Panc1 (cell line): Measurements from ENCODE around the gene ICAM4. TPM values are rescaled to one million over a fixed set of nuclear protein-coding genes. Genes with fewer than 3 reads are reported as not detected.
A peak's percentile ranks its signal among the peaks of the same experiment; 100 is the strongest.
"Not testable (repeated sequence)": the region's sequence is repeated elsewhere in the genome, so short reads cannot be mapped to it uniquely, and the experiment has no call there.

Experiments used
- ATAC-seq: fragments of 200-7000 bp; cut with Tn5 transposase; 2 replicates; pipeline ENCODE4 v1.9.1; 2020; ENCODE audit warnings: mild to moderate bottlenecking, moderate library complexity
- BruUV-seq: library from RNA; stranded (reverse); fragments of 400-500 nt; replicated peaks from 2 replicates; lab custom pipeline; 2021; lab: Mats Ljungman, UMichigan
- CTCF ChIA-PET: fragments of 300-600 bp; sonication (Branson Sonifier 250); formaldehyde crosslinking; loops from one replicate; lab custom pipeline; 2022; ENCODE audit warnings: antibody characterized with exemption; lab: Charles Lee
- POLR2A ChIA-PET: fragments of 300-600 bp; sonication (Branson Sonifier 250); formaldehyde crosslinking; loops from one replicate; lab custom pipeline; 2022; ENCODE audit warnings: antibody characterized with exemption; lab: Charles Lee
- DNase-seq: peaks from one replicate; pipeline ENCODE4 v3.0.0-alpha.2; 2010; ENCODE audit warnings: low read depth, low spot score
- H3K27ac ChIP-seq: 2 replicates; pipeline ENCODE4 v1.5.1; 2011; ENCODE audit warnings: mild to moderate bottlenecking, low read length, inconsistent platforms
- H3K27me3 ChIP-seq: fragments of 200-500 bp; sonication (Bioruptor generic); 2 replicates; pipeline ENCODE4 v1.6.0; 2014; ENCODE audit warnings: low read length, inconsistent platforms; ENCODE audit not compliant: control insufficient read depth, insufficient read depth
- H3K36me3 ChIP-seq: fragments of 200-500 bp; sonication (Bioruptor generic); 2 replicates; pipeline ENCODE4 v1.5.1; 2014; ENCODE audit warnings: inconsistent platforms, mild to moderate bottlenecking, low read length, moderate library complexity; ENCODE audit not compliant: control insufficient read depth, insufficient read depth
- H3K4me1 ChIP-seq: 2 replicates; pipeline ENCODE4 v1.5.1; 2011; ENCODE audit warnings: inconsistent platforms, mild to moderate bottlenecking, low read length, moderate library complexity; ENCODE audit not compliant: control insufficient read depth, insufficient read depth
- H3K4me3 ChIP-seq, 2 experiments: 2 replicates each; pipeline ENCODE4 v1.5.1; 2011 to 2012; ENCODE audit warnings: low read depth in 2 of 2, low read length in 2 of 2, mild to moderate bottlenecking in 2 of 2, inconsistent platforms in 1 of 2, moderate library complexity in 1 of 2
- H3K9me3 ChIP-seq: fragments of 200-500 bp; sonication (Bioruptor generic); 2 replicates; pipeline ENCODE4 v1.5.1; 2014; ENCODE audit warnings: low read depth, mild to moderate bottlenecking, inconsistent platforms, low read length, moderate library complexity; ENCODE audit not compliant: control insufficient read depth, insufficient read depth
- POLR2AphosphoS5 ChIP-seq: IDR thresholded peaks from 2 replicates; pipeline ENCODE4 v1.6.1; 2012; ENCODE audit warnings: mild to moderate bottlenecking, low read depth, low read length, moderate library complexity
- SIN3A ChIP-seq: IDR thresholded peaks from 2 replicates; pipeline ENCODE4 v1.6.1; 2012; ENCODE audit warnings: low read depth, mild to moderate bottlenecking, low read length, moderate library complexity, borderline replicate concordance; ENCODE audit not compliant: insufficient read depth
- TCF7L2 ChIP-seq: IDR thresholded peaks from 2 replicates; pipeline ENCODE4 v1.6.1; 2011; ENCODE audit warnings: mild to moderate bottlenecking, low read depth, low read length, inconsistent platforms
- in situ Hi-C: cut with HindIII; loops from 2 replicates; pipeline ENCODE4 v1.10.0; 2016; ENCODE audit warnings: low sequenced_read_pairs, low pct_unique_long_range_greater_than_20kb
- intact Hi-C: fragments of 100-400 bp; cut with micrococcal nuclease; formaldehyde crosslinking; loops from one replicate; pipeline ENCODE4 v1.10.0; 2022; ENCODE audit not compliant: unreplicated experiment
- total RNA-seq: library from RNA; stranded (reverse); gene quantifications from one replicate; pipeline ENCODE4 v1.2.1, GENCODE V29; 2021; ENCODE audit not compliant: unreplicated experiment
- TF ChIP-seq, protein P1 (sequence below): fragments of 450-650 bp; IDR thresholded peaks from 2 replicates; pipeline ENCODE4 v1.5.1; 2017; ENCODE audit warnings: mild to moderate bottlenecking
- TF ChIP-seq, protein P2 (sequence below), 2 experiments: IDR thresholded peaks; 2 replicates each; pipeline ENCODE4 v1.6.1; 2011 to 2012; ENCODE audit warnings: low read depth in 2 of 2, control low read depth in 1 of 2, low read length in 1 of 2, mild to moderate bottlenecking in 1 of 2, moderate library complexity in 1 of 2; ENCODE audit not compliant: insufficient read depth in 1 of 2

Gene ICAM4
- total RNA-seq, 1 experiment from 2014 or later = 2.8 TPM

GRCh38 chr19:10238172-10238783, 48.5 kb upstream of the ICAM4 start:
- no peak for TF ChIP-seq POLR2AphosphoS5
- TF ChIP-seq TCF7L2 = no peak
- TF ChIP-seq SIN3A = no peak
- TF ChIP-seq, protein P1, sequence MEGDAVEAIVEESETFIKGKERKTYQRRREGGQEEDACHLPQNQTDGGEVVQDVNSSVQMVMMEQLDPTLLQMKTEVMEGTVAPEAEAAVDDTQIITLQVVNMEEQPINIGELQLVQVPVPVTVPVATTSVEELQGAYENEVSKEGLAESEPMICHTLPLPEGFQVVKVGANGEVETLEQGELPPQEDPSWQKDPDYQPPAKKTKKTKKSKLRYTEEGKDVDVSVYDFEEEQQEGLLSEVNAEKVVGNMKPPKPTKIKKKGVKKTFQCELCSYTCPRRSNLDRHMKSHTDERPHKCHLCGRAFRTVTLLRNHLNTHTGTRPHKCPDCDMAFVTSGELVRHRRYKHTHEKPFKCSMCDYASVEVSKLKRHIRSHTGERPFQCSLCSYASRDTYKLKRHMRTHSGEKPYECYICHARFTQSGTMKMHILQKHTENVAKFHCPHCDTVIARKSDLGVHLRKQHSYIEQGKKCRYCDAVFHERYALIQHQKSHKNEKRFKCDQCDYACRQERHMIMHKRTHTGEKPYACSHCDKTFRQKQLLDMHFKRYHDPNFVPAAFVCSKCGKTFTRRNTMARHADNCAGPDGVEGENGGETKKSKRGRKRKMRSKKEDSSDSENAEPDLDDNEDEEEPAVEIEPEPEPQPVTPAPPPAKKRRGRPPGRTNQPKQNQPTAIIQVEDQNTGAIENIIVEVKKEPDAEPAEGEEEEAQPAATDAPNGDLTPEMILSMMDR = no peak
- TF ChIP-seq, protein P2, sequence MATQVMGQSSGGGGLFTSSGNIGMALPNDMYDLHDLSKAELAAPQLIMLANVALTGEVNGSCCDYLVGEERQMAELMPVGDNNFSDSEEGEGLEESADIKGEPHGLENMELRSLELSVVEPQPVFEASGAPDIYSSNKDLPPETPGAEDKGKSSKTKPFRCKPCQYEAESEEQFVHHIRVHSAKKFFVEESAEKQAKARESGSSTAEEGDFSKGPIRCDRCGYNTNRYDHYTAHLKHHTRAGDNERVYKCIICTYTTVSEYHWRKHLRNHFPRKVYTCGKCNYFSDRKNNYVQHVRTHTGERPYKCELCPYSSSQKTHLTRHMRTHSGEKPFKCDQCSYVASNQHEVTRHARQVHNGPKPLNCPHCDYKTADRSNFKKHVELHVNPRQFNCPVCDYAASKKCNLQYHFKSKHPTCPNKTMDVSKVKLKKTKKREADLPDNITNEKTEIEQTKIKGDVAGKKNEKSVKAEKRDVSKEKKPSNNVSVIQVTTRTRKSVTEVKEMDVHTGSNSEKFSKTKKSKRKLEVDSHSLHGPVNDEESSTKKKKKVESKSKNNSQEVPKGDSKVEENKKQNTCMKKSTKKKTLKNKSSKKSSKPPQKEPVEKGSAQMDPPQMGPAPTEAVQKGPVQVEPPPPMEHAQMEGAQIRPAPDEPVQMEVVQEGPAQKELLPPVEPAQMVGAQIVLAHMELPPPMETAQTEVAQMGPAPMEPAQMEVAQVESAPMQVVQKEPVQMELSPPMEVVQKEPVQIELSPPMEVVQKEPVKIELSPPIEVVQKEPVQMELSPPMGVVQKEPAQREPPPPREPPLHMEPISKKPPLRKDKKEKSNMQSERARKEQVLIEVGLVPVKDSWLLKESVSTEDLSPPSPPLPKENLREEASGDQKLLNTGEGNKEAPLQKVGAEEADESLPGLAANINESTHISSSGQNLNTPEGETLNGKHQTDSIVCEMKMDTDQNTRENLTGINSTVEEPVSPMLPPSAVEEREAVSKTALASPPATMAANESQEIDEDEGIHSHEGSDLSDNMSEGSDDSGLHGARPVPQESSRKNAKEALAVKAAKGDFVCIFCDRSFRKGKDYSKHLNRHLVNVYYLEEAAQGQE (IDR thresholded peaks at IDR 0.05; ENCODE audit: insufficient read depth in 1 of 2, low read depth in 2 of 2, low read length in 1 of 2) = no peak
- no peaks in the 10 kb centered on the region for H3K36me3 ChIP-seq
- intact Hi-C loops = no loop called here
- no peaks in the 10 kb centered on the region for H3K27me3 ChIP-seq
- in situ Hi-C loops = no loop called here
- no peak overlapping the region for H3K4me3 ChIP-seq
- H3K4me1 ChIP-seq = no peaks in the 10 kb centered on the region; the same call in 1 of the 2 replicates
- ATAC-seq (peak; percentile 75; the same call in 1 of the 2 replicates), DNase-seq (no peak)
- no peaks in the 10 kb centered on the region for H3K9me3 ChIP-seq
- BruUV-seq = no TSS peak
- H3K27ac ChIP-seq = no peak overlapping the region
- ChIA-PET CTCF (interaction anchor here (0.5 to 0.7 kb wide), 2 partner anchors 32 to 250 kb away, joined by 3 to 9 read pairs; no protein-coding TSS in a partner anchor), POLR2A (no interaction called here)

DNA sequence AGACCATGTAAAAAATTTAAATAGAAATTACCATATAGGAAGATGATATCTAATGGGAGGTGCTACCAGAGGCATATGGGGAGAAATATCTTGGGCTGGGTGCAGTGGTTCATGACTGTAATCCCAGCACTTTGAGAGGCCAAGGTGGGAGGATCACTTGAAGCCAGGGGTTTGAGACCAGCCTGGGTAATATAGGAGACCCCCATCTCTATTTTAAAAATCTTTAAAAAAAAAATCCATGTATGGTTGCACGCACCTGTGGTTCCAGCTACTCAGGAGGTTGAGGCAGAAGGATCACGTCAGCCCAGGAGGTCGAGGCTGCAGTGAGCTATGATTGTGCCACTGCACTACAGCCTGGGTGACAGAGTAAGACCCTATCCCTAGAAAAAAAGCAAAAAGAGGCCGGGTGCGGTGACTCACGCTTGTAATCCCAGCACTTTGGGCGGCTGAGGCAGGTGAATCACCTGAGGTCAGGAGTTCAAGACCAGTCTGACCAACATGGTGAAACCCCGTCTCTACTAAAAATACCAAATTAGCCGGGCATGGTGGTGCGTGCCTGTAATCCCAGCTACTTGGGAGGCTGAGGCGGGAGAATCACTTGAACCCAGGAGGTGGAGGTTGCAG, 44.8 kb upstream of the ICAM4 start:
- H3K36me3 ChIP-seq, CTCF ChIA-PET, in situ Hi-C loops, DNase-seq, H3K27ac ChIP-seq, ATAC-seq, H3K27me3 ChIP-seq, H3K4me3 ChIP-seq, POLR2A ChIA-PET, H3K4me1 ChIP-seq, intact Hi-C loops, H3K9me3 ChIP-seq, BruUV-seq: not testable (repeated sequence)

GRCh38 chr19:10243606-10244005, 43.1 kb upstream of the ICAM4 start:
- no peaks in the 10 kb centered on the region for H3K9me3 ChIP-seq
- intact Hi-C loops = no loop called here
- in situ Hi-C loops = no loop called here
- no peak overlapping the region for H3K27ac ChIP-seq
- H3K27me3 ChIP-seq = no peaks in the 10 kb centered on the region
- no peaks in the 10 kb centered on the region for H3K4me1 ChIP-seq
- TF ChIP-seq, protein P1 = no peak
- TF ChIP-seq TCF7L2 (no peak), SIN3A (no peak)
- TF ChIP-seq, protein P2 (IDR thresholded peaks at IDR 0.05; ENCODE audit: insufficient read depth in 1 of 2, low read depth in 2 of 2, low read length in 1 of 2) = no peak
- BruUV-seq = no TSS peak
- H3K4me3 ChIP-seq = no peak overlapping the region
- no peaks in the 10 kb centered on the region for H3K36me3 ChIP-seq
- ATAC-seq = no peak
- no peak for DNase-seq
- ChIA-PET CTCF (no interaction called here), POLR2A (no interaction called here)
